GM12872 (cell line): ENCODE results near the gene ART5.

Experiments used
- TF ChIP-seq, protein P1 (sequence below): IDR thresholded peaks from 3 replicates; pipeline ENCODE4 v1.5.1; 2011; ENCODE audit warnings: low read depth, mild to moderate bottlenecking, low read length, moderate library complexity; ENCODE audit not compliant: insufficient read depth

The ART5 gene

DNA sequence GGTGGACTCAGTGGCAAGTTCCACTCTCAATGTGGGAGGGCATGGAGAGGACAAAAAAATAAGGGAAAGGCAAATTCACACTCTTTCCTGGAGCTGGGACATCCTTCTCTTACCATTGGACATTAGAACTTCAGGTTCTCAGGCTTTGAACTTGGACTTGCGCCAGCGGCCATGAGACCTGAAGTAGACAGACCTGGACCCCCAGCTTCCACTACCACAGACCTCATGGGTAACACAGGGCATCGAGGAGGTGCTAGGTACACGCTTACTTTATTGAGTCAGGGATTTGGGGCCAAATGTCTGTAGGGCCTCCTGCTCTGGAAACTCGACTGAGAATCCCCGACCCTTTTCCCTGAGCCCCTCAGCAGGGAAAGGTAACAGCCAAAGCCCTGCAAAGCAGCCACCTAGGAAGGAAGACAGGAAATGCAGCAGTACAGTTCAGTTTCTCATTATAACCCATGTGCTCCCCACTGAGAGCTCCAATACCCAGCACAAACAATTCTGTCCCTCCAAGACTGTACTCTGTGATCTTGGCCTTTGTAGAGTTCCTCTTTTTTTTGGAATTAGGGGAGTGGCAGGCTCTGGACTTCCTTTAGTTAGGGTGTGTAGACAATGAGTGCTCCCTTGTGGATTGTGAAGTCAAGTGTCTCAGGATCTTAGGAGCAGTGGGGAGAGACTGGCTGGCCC is 23.7 kb upstream of the ART5 start:
- TF ChIP-seq, protein P1, sequence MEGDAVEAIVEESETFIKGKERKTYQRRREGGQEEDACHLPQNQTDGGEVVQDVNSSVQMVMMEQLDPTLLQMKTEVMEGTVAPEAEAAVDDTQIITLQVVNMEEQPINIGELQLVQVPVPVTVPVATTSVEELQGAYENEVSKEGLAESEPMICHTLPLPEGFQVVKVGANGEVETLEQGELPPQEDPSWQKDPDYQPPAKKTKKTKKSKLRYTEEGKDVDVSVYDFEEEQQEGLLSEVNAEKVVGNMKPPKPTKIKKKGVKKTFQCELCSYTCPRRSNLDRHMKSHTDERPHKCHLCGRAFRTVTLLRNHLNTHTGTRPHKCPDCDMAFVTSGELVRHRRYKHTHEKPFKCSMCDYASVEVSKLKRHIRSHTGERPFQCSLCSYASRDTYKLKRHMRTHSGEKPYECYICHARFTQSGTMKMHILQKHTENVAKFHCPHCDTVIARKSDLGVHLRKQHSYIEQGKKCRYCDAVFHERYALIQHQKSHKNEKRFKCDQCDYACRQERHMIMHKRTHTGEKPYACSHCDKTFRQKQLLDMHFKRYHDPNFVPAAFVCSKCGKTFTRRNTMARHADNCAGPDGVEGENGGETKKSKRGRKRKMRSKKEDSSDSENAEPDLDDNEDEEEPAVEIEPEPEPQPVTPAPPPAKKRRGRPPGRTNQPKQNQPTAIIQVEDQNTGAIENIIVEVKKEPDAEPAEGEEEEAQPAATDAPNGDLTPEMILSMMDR: no peak

DNA sequence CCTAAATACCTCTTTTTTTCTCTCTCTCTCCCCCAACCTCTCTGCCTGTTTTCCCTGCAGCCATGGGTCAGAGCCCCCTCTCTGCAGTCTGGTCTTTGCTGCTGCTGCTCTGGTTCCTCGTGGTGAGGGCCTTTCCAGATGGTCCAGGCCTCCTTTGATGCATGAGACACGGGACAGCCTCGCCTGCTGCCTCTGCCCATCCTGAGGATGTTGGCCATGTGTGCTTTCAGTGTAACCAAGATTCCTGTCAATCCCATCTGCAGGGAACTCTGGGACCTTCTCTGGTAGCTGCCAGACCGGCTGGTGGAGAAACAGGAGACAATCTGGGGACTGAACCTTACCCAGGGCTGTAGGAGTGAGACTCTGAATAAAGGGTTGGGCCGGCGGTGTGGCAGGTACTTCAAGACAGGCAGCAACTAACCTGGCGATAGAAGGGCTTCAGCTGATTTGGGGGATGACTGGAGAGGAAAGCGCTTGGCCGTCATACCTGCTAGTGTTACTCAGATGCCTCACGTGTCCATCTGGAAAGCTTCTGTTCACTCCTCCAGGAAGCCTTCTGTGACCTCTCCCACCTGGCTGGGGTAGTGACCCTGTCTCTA is 22.3 kb upstream of the ART5 start:
- TF ChIP-seq, protein P1: no peak

DNA sequence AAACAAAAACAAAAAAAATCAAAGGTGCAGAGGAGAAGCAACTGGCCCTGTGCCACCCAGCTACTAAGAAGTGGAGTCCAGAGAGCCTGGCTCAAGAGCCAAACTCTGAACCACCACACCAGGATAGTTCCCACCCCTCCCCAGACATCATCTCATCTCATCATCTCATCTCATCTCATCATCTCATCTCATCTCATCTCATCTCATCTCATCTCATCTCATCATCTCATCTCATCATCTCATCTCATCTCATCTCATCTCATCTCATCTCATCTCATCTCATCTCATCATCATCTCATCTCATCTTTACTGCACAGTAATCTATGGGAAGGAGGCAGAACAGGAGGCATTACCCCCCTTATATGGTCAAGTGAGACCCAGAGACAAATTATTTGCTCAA is 21.1 kb upstream of the ART5 start:
- TF ChIP-seq, protein P1: no peak

DNA sequence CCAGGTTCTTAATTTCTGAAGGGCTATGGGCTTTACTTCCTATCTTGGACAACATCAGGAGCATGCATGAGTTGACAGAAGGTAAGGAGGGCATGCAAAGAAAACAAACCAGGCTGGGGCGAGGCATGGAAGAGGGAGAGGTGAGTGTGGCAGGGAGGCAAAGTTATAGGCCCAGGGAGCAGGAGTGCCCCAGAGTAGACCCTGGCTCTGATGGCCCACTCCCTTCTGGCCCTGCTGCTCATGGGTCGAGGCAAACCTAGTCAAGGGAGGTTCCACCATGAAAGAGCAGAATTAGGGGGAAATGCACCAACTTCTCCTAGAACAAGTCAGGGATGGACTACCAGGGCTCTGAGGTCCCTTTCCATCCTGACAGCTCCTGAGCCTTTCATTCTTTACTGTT is 19.2 kb upstream of the ART5 start:
- TF ChIP-seq, protein P1: no peak

DNA sequence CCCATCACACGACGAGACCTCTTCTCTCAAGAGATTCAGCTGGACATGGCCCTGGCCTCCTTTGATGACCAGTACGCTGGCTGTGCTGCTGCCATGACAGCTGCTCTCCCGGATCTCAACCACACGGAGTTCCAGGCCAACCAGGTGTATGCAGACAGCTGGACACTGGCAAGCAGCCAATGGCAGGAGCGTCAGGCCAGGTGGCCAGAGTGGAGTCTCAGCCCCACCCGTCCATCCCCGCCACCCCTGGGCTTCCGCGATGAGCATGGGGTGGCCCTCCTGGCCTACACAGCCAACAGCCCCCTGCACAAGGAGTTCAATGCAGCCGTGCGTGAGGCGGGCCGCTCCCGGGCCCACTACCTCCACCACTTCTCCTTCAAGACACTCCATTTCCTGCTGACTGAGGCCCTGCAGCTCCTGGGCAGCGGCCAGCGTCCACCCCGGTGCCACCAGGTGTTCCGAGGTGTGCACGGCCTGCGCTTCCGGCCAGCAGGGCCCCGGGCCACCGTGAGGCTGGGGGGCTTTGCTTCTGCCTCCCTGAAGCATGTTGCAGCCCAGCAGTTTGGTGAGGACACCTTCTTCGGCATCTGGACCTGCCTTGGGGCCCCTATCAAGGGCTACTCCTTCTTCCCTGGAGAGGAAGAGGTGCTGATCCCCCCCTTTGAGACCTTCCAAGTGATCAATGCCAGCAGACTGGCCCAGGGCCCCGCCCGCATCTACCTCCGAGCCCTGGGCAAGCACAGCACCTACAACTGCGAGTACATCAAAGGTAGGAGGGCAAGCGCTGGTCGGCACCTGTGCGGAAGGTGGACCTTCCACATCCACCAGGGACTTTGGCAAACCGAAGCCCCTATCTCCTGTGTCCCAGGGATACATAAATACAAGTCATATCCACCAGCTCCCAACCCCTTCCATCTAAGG is 18.1 kb upstream of the ART5 start:
- TF ChIP-seq, protein P1: no peak

DNA sequence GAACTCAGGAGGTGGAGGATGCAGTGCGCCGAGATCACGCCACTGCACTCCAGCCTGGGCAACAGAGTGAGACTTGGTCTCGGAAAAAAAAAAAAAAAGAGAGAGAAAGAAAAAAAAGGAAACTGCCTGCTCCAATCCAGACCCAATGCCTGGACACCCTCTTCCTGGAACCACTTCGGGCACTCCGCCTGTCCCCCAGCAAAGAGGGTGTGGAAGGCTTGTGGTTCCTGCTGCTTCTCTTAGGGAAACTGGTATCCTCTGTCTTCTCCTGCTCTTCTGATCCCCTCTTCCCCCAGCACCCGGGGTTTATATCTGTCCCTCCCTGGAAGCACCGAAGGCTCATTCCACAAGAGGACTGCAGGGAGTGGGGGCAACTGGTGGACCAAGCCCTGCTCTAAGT is 16.5 kb upstream of the ART5 start:
- TF ChIP-seq, protein P1: no peak

DNA sequence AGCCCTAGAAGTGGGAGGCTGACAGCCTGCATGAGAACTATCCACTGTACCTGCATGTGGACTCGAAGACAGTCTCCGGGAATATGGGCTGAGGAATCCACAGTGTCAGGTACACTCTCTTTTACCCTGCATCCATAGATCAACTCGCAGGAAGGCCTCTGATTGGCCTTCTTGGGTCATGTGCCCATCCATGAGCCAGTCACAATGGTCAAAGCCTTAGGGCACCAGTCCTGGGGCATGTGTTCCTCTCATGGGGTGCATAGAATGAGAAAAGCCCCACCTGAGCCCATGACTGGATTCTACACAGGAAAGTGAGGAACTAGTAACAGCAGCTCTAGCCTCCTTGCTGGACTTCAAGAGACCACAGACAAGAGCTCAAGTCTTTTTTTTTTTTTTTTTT is 13.8 kb upstream of the ART5 start:
- TF ChIP-seq, protein P1: no peak
